Ovary (tissue), 3 donors: ENCODE measurements around the gene TMEM45B.

ENCODE experiments used
- POLR2A ChIP-seq: fragments of 450-650 bp; IDR thresholded peaks from one replicate; pipeline ENCODE4 v1.6.1; 2017; ENCODE audit warnings: antibody characterized with exemption, mild to moderate bottlenecking, moderate library complexity
- TF ChIP-seq, protein P1 (sequence below), 3 donors: fragments of 450-650 bp in 2 of 3; fragments of 200-600 bp in 1 of 3; IDR thresholded peaks; one replicate each; pipeline versions ENCODE4 v1.5.1 to v1.8.0; 2016 to 2022; ENCODE audit warnings: antibody characterized with exemption in 3 of 3, mild to moderate bottlenecking in 1 of 3
- donor health status: DM: no; HTN: no; CAD: no.

GRCh38 chr11:129855086-129855485, 39.4 kb downstream of the TMEM45B start:
- TF ChIP-seq, protein P1, sequence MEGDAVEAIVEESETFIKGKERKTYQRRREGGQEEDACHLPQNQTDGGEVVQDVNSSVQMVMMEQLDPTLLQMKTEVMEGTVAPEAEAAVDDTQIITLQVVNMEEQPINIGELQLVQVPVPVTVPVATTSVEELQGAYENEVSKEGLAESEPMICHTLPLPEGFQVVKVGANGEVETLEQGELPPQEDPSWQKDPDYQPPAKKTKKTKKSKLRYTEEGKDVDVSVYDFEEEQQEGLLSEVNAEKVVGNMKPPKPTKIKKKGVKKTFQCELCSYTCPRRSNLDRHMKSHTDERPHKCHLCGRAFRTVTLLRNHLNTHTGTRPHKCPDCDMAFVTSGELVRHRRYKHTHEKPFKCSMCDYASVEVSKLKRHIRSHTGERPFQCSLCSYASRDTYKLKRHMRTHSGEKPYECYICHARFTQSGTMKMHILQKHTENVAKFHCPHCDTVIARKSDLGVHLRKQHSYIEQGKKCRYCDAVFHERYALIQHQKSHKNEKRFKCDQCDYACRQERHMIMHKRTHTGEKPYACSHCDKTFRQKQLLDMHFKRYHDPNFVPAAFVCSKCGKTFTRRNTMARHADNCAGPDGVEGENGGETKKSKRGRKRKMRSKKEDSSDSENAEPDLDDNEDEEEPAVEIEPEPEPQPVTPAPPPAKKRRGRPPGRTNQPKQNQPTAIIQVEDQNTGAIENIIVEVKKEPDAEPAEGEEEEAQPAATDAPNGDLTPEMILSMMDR (IDR thresholded peaks at IDR 0.05), result no peak
- TF ChIP-seq POLR2A, result no peak
